ENCODE data around the gene TMEM63A. TPM values are rescaled to one million over a fixed set of nuclear protein-coding genes. Genes with fewer than 3 reads are reported as not detected.

The TMEM63A gene
- polyA plus RNA-seq, 2 of the 4 experiments (the other 2 are of a cell fraction): 7.5 to 9.5 TPM

DNA sequence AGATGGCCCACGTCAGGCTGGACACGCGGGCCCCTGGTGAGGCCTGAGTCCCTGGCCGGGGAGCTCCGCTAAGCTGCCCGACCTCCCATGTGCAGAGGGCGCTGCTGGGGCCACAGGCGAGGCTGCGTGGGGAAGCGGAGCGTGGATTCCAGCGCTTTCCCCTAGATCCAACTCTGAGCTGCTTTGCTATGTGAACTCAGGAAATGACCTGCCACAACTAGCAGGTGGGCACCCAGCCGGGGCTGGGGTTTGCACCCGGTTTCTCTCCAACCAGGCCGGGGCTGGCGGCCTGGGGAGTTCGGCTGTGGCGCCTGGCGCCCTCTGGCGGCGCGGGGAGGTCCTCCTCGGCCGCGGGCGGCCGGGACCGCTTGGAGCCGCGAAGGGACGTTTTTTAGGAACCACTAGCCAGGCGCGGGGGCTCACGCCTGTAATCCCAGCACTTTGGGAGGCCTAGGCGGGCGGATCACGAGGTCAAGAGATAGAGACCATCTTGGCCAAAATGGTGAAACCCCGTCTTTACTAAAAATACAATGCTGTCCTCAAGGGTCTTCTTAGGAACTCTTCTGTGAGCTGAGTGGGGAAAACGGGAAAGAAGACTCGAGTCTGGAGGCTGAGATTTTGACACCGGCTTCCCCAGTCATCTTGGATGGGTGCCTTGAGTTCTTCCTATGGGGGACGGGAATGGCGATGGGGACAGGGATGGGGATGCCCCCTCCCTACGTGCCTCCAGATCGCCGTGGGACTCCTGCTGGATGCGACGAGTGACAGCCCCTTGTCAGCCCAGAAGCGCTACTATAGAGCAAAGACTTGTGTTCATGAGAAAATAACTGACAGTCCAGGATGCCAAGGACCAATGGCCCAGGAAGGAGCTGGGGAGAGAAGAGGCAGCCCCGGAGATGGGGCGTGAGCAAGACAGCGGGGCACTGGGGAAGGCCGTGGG, 29.3 kb upstream of the TMEM63A start:
- POLR2A ChIA-PET: interaction anchor here (0.7 to 2.1 kb wide), 4 partner anchors 12 to 134 kb away, joined by 4 to 14 read pairs (median 6); partner anchors contain the start of genes PYCR2, SRP9 and TMEM63A
- Histone ChIP-seq H3K27ac (peak overlapping the region; percentile 62 to 79), H3K4me1 (0 out of 3 replicates have a peak, but pooled peaks cover 3% of the 10 kb centered on the region), H3K4me3 (peak overlapping the region; percentile 29), H3K9me3 (no peaks in the 10 kb centered on the region), H3K4me2 (peak overlapping the region; percentile 84)
- DNase-seq (ENCODE audit: low read depth in 1 of 2, low spot score in 1 of 2): peak; percentile 54 to 74
- peak; percentile 86 to 96 for ATAC-seq
- CTCF ChIA-PET: interaction anchor here (0.6 to 12.4 kb wide), 68 partner anchors 7 to 486 kb away, joined by 3 to 207 read pairs (median 4); partner anchors contain the start of genes LEFTY1, LEFTY2, PYCR2 and SRP9
- 35% methylated on average over 47 of the region's 53 CpGs for WGBS (ENCODE audit: missing lambda C conversion rate)
- TF ChIP-seq, protein P1, sequence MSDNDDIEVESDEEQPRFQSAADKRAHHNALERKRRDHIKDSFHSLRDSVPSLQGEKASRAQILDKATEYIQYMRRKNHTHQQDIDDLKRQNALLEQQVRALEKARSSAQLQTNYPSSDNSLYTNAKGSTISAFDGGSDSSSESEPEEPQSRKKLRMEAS (IDR thresholded peaks at IDR 0.05): peak; percentile 54; the same call in 1 of the 2 replicates
- TF ChIP-seq RAD21 (conservative IDR thresholded peaks at IDR 0.05 in 1 of 2, IDR thresholded peaks at IDR 0.05 in 1 of 2) (peak; percentile 73 to 95), HEYL (CRISPR knock-in tag; IDR thresholded peaks at IDR 0.05) (no peak), SMC3 (IDR thresholded peaks at IDR 0.05) (peak; percentile 98), ZFP36 (IDR thresholded peaks at IDR 0.05; ENCODE audit: borderline replicate concordance, partially characterized antibody) (no peak), CEBPB (IDR thresholded peaks at IDR 0.05) (no peak), FOXS1 (CRISPR knock-in tag; IDR thresholded peaks at IDR 0.05) (no peak)
- TF ChIP-seq, protein P2, sequence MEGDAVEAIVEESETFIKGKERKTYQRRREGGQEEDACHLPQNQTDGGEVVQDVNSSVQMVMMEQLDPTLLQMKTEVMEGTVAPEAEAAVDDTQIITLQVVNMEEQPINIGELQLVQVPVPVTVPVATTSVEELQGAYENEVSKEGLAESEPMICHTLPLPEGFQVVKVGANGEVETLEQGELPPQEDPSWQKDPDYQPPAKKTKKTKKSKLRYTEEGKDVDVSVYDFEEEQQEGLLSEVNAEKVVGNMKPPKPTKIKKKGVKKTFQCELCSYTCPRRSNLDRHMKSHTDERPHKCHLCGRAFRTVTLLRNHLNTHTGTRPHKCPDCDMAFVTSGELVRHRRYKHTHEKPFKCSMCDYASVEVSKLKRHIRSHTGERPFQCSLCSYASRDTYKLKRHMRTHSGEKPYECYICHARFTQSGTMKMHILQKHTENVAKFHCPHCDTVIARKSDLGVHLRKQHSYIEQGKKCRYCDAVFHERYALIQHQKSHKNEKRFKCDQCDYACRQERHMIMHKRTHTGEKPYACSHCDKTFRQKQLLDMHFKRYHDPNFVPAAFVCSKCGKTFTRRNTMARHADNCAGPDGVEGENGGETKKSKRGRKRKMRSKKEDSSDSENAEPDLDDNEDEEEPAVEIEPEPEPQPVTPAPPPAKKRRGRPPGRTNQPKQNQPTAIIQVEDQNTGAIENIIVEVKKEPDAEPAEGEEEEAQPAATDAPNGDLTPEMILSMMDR (IDR thresholded peaks at IDR 0.05): peak; percentile 99
- no peak for FAIRE-seq

DNA sequence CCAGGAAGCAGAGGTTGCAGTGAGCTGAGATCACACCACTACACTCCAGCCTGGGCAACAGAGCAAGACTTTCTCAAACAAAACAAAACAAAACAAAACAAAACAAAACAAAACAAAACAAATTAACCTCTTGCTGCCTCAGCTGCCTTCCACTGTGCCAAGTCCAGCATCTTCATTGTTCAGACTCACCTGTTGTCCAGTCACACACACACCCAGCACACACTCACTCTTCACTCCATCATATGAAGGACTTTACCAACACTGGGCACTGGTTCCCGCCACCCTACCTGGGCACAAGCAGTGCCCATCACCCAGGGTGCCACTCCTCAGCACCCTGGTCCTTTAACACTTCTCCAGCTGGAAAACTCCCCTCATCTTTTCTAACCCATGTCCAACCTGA, 27.3 kb upstream of the TMEM63A start:
- CTCF ChIA-PET: interaction anchor here (0.6 to 12.4 kb wide), 8 partner anchors 11 to 439 kb away, joined by 3 to 207 read pairs (median 6); partner anchors contain the start of genes LEFTY1, SRP9 and TMEM63A
- 93% methylated on average over 1 of the region's 1 CpG for WGBS (ENCODE audit: missing lambda C conversion rate)
- Histone ChIP-seq H3K9me3 (no peaks in the 10 kb centered on the region), H3K27ac (no peak overlapping the region), H3K4me3 (no peak overlapping the region), H3K4me2 (no peak overlapping the region), H3K4me1 (0 out of 3 replicates have a peak, but pooled peaks cover 3% of the 10 kb centered on the region)
- no peak for ATAC-seq
- DNase-seq (ENCODE audit: low read depth in 1 of 2, low spot score in 1 of 2): no peak
- TF ChIP-seq HDAC2 (IDR thresholded peaks at IDR 0.05): no peak
- TF ChIP-seq RAD21 (conservative IDR thresholded peaks at IDR 0.05 in 1 of 2, IDR thresholded peaks at IDR 0.05 in 1 of 2): no peak
- TF ChIP-seq, protein P3, sequence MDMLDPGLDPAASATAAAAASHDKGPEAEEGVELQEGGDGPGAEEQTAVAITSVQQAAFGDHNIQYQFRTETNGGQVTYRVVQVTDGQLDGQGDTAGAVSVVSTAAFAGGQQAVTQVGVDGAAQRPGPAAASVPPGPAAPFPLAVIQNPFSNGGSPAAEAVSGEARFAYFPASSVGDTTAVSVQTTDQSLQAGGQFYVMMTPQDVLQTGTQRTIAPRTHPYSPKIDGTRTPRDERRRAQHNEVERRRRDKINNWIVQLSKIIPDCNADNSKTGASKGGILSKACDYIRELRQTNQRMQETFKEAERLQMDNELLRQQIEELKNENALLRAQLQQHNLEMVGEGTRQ (IDR thresholded peaks at IDR 0.05): no peak
- no peak for TF ChIP-seq HOXB13 (CRISPR knock-in tag; IDR thresholded peaks at IDR 0.05; ENCODE audit: low read depth)
- TF ChIP-seq RARB (CRISPR knock-in tag; IDR thresholded peaks at IDR 0.05): no peak
- TF ChIP-seq JUN (IDR thresholded peaks at IDR 0.05): no peak
- POLR2A ChIA-PET: no interaction called here
- FAIRE-seq: no peak

DNA sequence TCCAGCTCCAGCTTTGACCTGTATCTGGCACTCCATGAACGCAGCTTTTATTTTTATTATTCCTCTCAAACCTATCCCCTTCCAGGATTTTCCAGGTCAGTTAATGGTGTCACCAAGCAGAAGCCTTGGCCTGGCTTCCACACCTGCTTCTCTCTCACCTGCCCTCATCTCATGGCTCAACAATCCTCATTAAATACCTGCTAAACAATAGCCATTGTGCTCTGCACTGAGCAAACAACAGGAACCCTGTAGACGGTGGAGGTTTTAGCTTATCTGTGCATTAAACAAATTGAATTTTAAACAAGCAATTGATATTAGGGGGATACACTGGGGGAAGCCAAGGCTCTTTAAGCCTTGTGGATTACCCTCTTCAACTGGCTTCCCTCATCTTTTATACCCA, 26.6 kb upstream of the TMEM63A start:
- Histone ChIP-seq H3K4me3 (no peak overlapping the region), H3K4me2 (no peak overlapping the region), H3K9me3 (no peaks in the 10 kb centered on the region), H3K4me1 (0 out of 3 replicates have a peak, but pooled peaks cover 3% of the 10 kb centered on the region), H3K27ac (no peak overlapping the region)
- WGBS (ENCODE audit: missing lambda C conversion rate): 79% methylated on average over 2 of the region's 2 CpGs
- FAIRE-seq (no peak), DNase-seq (ENCODE audit: low read depth in 1 of 2, low spot score in 1 of 2) (no peak), ATAC-seq (no peak)
- CTCF ChIA-PET: interaction anchor here (1.0 to 12.4 kb wide), 7 partner anchors 11 to 439 kb away, joined by 3 to 207 read pairs (median 5); partner anchors contain the start of genes LEFTY1, SRP9 and TMEM63A
- POLR2A ChIA-PET: no interaction called here
- TF ChIP-seq NFE2L2 (conservative IDR thresholded peaks at IDR 0.05; ENCODE audit: low read length) (no peak), ESRRA (IDR thresholded peaks at IDR 0.05; ENCODE audit: borderline replicate concordance, low read length) (no peak), HEYL (CRISPR knock-in tag; IDR thresholded peaks at IDR 0.05) (no peak), SREBF2 (IDR thresholded peaks at IDR 0.05) (no peak), CBX8 (IDR thresholded peaks at IDR 0.05) (no peak), HOXA7 (CRISPR knock-in tag; IDR thresholded peaks at IDR 0.05) (no peak), SMC3 (IDR thresholded peaks at IDR 0.05) (no peak), FOXS1 (CRISPR knock-in tag; IDR thresholded peaks at IDR 0.05) (no peak), MYC (IDR thresholded peaks at IDR 0.05; ENCODE audit: borderline replicate concordance, low read length) (no peak), EHF (CRISPR knock-in tag; IDR thresholded peaks at IDR 0.05) (no peak), CBX2 (IDR thresholded peaks at IDR 0.05; ENCODE audit: borderline replicate concordance, low read depth) (no peak), MAZ (IDR thresholded peaks at IDR 0.05; ENCODE audit: borderline replicate concordance, low read depth, low read length) (no peak), TP53 (CRISPR knock-in tag; IDR thresholded peaks at IDR 0.05) (no peak)
- TF ChIP-seq, protein P1 (IDR thresholded peaks at IDR 0.05): no peak
- TF ChIP-seq, protein P2 (IDR thresholded peaks at IDR 0.05): no peak
- TF ChIP-seq, protein P4, sequence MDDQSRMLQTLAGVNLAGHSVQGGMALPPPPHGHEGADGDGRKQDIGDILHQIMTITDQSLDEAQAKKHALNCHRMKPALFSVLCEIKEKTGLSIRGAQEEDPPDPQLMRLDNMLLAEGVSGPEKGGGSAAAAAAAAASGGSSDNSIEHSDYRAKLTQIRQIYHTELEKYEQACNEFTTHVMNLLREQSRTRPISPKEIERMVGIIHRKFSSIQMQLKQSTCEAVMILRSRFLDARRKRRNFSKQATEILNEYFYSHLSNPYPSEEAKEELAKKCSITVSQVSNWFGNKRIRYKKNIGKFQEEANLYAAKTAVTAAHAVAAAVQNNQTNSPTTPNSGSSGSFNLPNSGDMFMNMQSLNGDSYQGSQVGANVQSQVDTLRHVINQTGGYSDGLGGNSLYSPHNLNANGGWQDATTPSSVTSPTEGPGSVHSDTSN (IDR thresholded peaks at IDR 0.05): no peak
